ENCODE data around the gene HTR3D. TPM values are rescaled to one million over a fixed set of nuclear protein-coding genes. Genes with fewer than 3 reads are reported as not detected.

The HTR3D gene
- total and polyA plus RNA-seq, 9 of the 15 experiments (the other 6 are each of a cell fraction or from before 2014, with no cell fraction given) = not detected

GRCh38 chr3:184005941-184006507 lies 25.5 kb upstream of the HTR3D start (continued):
- TF ChIP-seq, protein P1, sequence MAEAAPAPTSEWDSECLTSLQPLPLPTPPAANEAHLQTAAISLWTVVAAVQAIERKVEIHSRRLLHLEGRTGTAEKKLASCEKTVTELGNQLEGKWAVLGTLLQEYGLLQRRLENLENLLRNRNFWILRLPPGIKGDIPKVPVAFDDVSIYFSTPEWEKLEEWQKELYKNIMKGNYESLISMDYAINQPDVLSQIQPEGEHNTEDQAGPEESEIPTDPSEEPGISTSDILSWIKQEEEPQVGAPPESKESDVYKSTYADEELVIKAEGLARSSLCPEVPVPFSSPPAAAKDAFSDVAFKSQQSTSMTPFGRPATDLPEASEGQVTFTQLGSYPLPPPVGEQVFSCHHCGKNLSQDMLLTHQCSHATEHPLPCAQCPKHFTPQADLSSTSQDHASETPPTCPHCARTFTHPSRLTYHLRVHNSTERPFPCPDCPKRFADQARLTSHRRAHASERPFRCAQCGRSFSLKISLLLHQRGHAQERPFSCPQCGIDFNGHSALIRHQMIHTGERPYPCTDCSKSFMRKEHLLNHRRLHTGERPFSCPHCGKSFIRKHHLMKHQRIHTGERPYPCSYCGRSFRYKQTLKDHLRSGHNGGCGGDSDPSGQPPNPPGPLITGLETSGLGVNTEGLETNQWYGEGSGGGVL (CRISPR knock-in tag; IDR thresholded peaks at IDR 0.05) = no peak
- peak; percentile 12 to 29; a peak in 1 of 4 replicates for TF ChIP-seq KDM1A (IDR thresholded peaks at IDR 0.05)
- peak; percentile 98 for TF ChIP-seq C11orf30 (IDR thresholded peaks at IDR 0.05; ENCODE audit: low read depth)
- TF ChIP-seq IFI16 (CRISPR knock-in tag; IDR thresholded peaks at IDR 0.05) = no peak
- TF ChIP-seq POLR2B (IDR thresholded peaks at IDR 0.05; ENCODE audit: low read depth, partially characterized antibody) = no peak
- no peak for TF ChIP-seq BCL6 (CRISPR knock-in tag; IDR thresholded peaks at IDR 0.05)
- TF ChIP-seq TOE1 (IDR thresholded peaks at IDR 0.05; ENCODE audit: borderline replicate concordance) = no peak
- TF ChIP-seq TOE1 (CRISPR knock-in tag; IDR thresholded peaks at IDR 0.05; ENCODE audit: borderline replicate concordance, low read depth) = no peak
- TF ChIP-seq HIVEP1 (CRISPR knock-in tag; IDR thresholded peaks at IDR 0.05) = no peak
- peak; percentile 46 for TF ChIP-seq CXXC5 (CRISPR knock-in tag; IDR thresholded peaks at IDR 0.05)
- TF ChIP-seq ZNF740 (CRISPR knock-in tag; IDR thresholded peaks at IDR 0.05) = no peak
- no peak for TF ChIP-seq ZNF740 (tag; IDR thresholded peaks at IDR 0.05)
- no peak for TF ChIP-seq PHTF2 (CRISPR knock-in tag; IDR thresholded peaks at IDR 0.05)
- TF ChIP-seq MYBL2 (IDR thresholded peaks at IDR 0.05; ENCODE audit: low read depth) = no peak
- TF ChIP-seq MYBL2 (CRISPR knock-in tag; IDR thresholded peaks at IDR 0.05; ENCODE audit: borderline replicate concordance) = no peak
- no peak for TF ChIP-seq FOS (IDR thresholded peaks at IDR 0.05; ENCODE audit: extremely low read depth, insufficient read length)
- peak; percentile 98 for TF ChIP-seq NFE2 (IDR thresholded peaks at IDR 0.05; ENCODE audit: low read depth)
- TF ChIP-seq SMARCE1 (IDR thresholded peaks at IDR 0.05) = peak; percentile 90
- no peak for TF ChIP-seq ZNF717 (CRISPR knock-in tag; IDR thresholded peaks at IDR 0.05)
- TF ChIP-seq CBFA2T3 (IDR thresholded peaks at IDR 0.05) = peak; percentile 59; the same call in 1 of the 2 replicates
- no peak for TF ChIP-seq ZNF57 (CRISPR knock-in tag; IDR thresholded peaks at IDR 0.05)
- TF ChIP-seq ZNF668 (CRISPR knock-in tag; IDR thresholded peaks at IDR 0.05) = no peak
- peak; percentile 50 for TF ChIP-seq SMAD4 (CRISPR knock-in tag; conservative IDR thresholded peaks at IDR 0.05)
- TF ChIP-seq, protein P2, sequence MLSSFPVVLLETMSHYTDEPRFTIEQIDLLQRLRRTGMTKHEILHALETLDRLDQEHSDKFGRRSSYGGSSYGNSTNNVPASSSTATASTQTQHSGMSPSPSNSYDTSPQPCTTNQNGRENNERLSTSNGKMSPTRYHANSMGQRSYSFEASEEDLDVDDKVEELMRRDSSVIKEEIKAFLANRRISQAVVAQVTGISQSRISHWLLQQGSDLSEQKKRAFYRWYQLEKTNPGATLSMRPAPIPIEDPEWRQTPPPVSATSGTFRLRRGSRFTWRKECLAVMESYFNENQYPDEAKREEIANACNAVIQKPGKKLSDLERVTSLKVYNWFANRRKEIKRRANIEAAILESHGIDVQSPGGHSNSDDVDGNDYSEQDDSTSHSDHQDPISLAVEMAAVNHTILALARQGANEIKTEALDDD (IDR thresholded peaks at IDR 0.05) = 0 out of 2 replicates have a peak, but pooled peaks have one; percentile 23
- TF ChIP-seq CTCF (IDR thresholded peaks at IDR 0.05 in 2 of 3, conservative IDR thresholded peaks at IDR 0.05 in 1 of 3; ENCODE audit: insufficient read depth in 2 of 3, low read depth in 1 of 3, low read length in 3 of 3) = no peak
- peak; percentile 57; the same call in 1 of the 2 replicates for TF ChIP-seq JUND (IDR thresholded peaks at IDR 0.05; ENCODE audit: borderline replicate concordance, low read depth, low read length)
- no peak; the same call in 2 of the 3 replicates for TF ChIP-seq JUND (tag; IDR thresholded peaks at IDR 0.05; ENCODE audit: borderline replicate concordance, low read depth, low read length)
